Measurements from ENCODE around the gene NF2. TPM values are rescaled to one million over a fixed set of nuclear protein-coding genes. Genes with fewer than 3 reads are reported as not detected.

Gene NF2
- total RNA-seq, 1 donor from 2014 or later = 99.5 TPM

DNA sequence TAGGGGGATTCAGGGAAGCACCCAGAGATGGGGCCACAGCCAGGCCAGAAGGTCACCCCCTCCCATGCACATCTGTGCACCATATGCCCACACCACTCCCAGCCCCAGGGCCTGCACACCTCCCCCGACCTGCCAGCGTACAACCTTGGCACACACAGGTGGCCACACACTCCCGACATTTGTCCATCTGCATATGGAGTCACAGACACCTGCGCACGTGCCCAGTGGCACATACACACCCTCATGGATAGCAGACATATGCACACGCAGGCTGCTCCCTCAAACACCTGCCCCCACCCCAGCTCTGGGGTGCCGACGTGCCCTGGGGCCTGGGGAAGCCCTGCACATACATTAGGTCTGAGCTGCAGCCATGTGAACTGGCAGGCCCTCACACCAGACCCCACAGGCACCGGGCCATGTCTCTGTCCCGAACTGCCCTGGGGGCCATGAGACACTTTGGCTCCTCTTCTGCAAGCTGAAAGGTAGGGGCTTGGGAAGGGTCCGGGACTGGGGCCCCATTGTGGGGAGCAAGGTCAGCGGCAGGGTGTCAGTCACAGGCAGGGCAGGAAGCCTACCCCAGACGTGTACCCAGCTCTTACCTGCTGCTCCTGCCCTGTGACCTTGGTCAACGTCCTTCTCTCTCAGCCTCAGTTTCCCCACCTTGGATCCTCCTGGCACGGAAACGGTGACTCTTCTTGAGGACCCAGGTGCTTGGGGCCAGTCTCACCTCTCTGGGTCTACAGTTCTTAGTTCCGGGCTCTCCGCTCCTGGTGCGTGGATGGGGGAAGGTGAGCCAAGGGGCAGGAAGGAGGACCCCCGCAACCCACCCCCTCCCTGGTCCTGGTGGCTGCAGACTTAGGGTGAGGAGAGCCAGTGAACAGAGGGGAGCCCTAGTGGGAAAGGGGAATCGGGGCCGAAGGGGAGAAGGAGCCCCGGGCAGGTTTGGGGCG is 115.8 kb downstream of the NF2 start:
- no peak for DNase-seq (ENCODE audit: extremely low read depth, low read depth, low spot score)

DNA sequence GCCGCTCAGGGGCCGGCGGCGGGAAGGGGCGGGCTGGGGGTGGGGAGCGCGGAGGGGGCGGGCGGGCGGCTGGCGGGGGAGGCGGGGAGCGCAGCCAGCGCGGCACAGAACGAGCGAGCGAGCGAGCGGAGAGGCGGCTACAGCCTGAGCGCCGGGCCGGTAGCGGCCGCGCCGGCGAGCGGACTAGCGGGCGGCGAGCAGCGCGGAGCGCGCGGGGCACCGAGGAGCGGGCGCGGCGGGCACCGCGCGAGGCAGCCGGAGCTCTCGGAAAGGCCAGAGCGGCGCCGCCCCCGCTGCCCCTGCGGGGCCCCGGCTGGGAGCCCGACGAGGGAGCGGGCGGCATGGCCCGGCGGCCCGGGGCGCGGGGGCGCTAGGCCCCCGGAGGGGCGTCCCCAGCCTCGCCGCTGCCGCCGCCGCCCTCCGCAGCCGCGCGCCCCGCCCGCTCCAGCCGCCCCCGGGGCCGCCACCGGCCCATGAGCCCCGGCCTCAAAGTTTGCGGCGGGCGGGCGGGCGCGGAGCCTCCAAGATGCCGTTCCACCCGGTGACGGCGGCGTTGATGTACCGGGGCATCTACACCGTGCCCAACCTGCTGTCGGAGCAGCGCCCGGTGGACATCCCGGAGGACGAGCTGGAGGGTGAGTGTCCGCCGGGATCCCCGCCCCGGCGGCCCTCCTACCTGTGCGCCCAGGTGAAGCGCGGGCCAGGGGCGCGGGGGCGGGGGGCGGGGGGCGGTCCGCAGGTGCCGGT is 116.6 kb downstream of the NF2 start, which contains the start of gene CABP7:
TSS of gene CABP7 (plus strand) at position 105 of the 747 bp plus-strand sequence. CDS start at position 527, 422 bp downstream.
- DNase-seq (ENCODE audit: extremely low read depth, low read depth, low spot score) = no peak

DNA sequence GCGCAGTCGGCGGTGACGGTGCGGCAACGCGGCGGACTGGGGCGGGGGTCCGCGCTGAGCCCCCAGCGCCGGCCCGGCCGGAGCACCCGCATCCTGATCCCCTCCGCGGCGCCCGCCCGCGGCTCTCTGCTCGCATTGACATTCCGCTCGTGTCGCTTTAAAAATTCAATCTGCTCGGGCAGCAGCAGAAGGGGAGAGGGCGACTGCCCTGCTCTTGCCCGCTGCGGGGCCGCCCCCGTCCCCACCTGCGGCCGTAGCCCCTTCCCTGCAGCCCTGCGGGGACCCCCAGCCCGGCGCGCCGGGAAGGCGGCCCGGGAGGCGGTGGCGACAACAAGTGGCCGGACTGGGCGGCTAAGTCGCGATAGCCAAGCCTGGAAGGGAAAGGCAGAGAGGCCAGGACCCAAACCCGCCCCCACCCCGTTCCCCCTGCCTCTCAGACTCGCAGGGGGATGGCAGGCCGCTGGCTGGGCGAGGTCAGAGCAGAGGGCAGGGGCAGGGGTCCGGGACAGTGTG is 117.4 kb downstream of the NF2 start:
- no peak for DNase-seq (ENCODE audit: extremely low read depth, low read depth, low spot score)

GRCh38 chr22:29722151-29722550 is 118.7 kb downstream of the NF2 start:
- DNase-seq (ENCODE audit: extremely low read depth, low read depth, low spot score) = no peak

DNA sequence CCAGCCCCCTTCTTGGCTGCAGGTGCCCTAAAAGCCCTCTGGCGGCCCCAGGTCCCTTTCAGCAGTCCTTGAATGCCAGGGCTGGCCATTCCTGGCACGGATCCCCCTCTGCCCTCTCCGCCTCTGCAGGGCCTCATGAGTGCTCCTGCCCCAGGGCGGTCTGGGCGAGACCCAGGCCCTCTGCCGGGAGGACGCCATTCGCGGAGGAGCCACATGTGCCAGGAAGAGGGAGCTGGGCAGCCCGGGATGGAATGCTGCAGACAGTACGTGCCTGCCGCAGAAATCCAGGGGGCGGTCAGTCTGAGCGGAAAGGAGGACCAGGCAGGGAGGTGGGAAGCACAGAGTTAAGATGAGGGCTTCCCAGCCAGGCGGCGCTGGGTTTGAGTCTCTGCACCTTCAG is 119.2 kb downstream of the NF2 start:
- no peak for DNase-seq (ENCODE audit: extremely low read depth, low read depth, low spot score)

- DNase-seq (ENCODE audit: extremely low read depth, low read depth, low spot score) = no peak
These were observed 120.3 kb downstream of the NF2 start for GRCh38 chr22:29723766-29724165.

DNA sequence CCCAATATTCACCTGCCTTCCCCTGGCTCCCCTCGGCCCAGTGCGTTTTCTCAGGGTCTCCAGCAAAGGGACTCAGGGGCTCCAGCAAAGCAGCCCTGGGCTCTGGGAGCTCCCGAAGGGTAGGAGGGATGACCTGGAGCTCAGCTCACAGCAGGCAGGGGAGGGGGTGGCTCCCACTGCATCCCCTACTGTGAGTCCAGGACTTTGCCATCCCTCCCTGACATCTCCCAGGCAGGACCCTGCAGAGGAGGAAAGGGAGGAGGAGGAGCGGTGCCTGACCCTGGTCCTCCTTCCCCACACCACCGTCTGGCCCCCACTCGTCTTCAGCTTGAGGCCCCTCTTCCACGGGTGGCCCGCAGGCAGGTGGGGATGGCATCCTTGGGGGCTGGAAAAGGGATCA is 121.4 kb downstream of the NF2 start:
- no peak for DNase-seq (ENCODE audit: extremely low read depth, low read depth, low spot score)

DNA sequence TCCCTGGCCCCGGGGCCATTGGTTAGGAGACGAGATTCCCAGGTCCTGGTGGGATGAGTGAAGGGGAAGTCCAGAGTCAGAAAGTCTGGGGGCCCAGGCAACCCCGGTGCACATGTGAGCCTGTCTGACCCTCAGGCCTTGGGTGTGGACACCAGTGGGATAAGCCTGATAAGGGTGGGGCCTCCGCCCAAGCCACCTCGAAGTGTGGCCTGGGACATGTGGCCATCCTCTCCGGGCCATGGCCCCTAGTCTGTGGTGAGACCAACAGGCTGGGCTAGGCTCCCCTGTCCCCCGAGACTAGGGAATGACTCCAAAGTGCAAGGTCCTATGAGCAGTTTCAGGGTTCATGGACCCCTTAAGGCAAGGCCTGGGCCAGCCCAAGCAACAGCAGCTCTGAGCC is 122.7 kb downstream of the NF2 start:
- no peak for DNase-seq (ENCODE audit: extremely low read depth, low read depth, low spot score)

- DNase-seq (ENCODE audit: extremely low read depth, low read depth, low spot score) = no peak
These were observed 123.2 kb downstream of the NF2 start for GRCh38 chr22:29726512-29727130.

DNA sequence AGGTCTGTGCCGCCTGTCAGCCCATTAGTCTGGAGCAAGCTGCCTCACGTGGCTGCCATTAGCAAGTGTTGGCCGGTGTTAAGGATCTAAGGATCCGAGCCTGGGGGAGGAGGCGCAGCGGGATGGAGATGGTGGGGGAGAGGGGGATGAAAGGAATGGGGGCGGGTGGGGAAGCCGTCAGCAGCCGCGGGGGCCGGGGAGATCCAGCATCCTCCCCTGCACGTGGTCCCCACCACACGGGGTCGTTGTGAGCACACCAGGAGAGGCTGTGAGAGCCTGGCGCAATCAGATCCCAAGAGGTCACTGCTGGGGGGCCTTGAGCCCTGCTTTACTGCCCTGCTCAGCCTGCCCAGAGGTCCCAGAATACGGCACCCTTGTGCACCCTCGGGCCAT is 123.7 kb downstream of the NF2 start:
- DNase-seq (ENCODE audit: extremely low read depth, low read depth, low spot score) = no peak

DNA sequence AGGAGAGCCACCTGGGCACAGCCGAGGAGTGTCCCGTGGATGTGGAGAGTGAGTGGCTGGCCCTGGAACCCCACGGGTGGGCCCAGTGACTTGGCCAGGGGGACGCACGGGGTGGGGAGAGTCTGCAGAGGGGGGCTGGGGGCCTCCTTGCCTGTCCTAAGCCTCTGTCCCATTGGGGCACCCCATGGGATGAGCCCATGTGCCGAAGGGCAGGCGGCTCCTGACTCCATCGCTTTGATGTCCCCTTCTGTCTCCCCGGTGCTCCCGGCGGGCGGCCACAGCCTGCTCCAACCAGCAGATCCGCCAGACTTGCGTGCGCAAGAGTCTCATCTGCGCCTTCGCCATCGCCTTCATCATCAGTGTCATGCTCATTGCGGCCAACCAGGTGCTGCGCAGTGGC is 125.7 kb downstream of the NF2 start:
- DNase-seq (ENCODE audit: extremely low read depth, low read depth, low spot score) = no peak

DNA sequence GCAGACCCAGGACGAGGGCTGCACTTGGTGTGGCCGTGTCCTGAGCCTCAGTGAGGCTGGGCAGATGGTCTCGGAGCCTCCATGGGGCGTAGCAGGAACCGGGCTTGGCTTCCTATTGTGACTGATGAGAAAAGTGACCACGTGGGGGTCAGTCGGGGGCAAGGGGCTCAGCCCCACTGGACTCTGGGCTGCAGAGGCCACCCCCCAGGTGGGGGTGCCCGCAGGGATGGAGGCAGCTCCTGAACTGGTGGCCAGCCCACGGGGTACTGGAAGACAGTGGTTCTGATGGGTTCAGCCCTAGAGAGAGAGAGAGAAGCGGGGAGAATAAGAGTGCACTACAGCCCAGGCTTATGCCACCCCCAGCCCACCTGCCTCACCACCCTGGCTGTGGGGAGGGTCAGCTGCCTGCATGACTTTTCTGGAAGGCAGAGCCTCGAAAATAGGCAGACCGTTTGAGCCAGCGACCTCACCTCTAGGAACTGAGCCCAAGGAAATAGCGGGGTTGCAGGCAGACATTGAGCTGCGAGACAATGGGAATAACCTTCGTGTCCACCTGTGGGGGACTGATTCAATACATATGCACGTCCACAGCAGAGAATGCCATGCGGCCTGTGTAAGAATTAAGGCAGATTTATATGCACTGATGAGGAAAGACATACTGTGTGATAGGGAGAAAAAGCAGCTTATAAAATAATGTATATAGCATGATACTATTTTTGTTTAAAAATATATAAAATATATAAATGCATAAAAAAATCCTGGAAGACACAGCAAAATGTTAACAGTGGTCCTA is 127.8 kb downstream of the NF2 start:
- no peak for DNase-seq (ENCODE audit: extremely low read depth, low read depth, low spot score)

GRCh38 chr22:29732883-29733282 is 129.4 kb downstream of the NF2 start:
- no peak for DNase-seq (ENCODE audit: extremely low read depth, low read depth, low spot score)

DNA sequence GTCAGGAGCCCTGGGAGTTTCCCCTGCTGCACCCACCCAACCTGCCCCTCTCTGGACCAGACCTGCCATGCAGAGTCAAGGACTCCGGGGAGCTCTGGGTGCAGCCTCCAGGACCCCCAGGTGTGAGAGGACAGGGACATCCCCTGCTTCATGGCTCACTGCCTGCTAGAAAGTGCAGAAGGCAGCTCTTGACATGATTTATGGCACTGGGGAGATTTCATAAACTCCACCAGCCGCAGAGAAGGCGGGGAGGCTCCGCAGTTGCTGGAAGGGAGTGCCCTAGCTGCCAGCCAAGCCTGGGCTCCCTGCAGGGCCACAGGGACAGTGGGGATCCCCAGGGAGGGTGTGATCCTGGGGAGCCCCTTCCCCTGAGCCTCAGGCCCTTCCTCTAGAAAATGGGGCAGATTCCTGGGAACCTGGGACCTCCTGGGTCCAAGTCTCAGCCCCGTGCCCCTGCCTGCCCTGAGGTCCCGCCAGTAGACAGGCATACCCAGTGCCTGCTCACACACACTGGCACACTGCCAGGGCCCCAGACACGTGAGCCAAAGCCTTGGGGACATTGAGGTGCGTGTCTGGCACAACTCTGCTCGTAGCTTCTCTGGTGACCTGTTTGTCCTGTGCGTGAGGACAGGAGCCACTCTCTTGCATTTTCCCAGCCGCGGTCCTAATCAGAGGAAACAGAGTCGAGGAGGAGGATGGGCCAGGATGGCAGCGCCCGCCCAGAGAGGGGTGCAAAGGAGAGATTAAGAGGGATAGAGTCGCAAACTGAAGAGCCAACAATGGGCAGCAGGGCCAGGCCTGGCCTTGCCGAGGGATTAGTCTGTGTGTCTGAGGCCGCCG is 130.1 kb downstream of the NF2 start:
- DNase-seq (ENCODE audit: extremely low read depth, low read depth, low spot score) = no peak

- no peak for DNase-seq (ENCODE audit: extremely low read depth, low read depth, low spot score)
These were observed 131.0 kb downstream of the NF2 start for GRCh38 chr22:29734406-29734805.

DNA sequence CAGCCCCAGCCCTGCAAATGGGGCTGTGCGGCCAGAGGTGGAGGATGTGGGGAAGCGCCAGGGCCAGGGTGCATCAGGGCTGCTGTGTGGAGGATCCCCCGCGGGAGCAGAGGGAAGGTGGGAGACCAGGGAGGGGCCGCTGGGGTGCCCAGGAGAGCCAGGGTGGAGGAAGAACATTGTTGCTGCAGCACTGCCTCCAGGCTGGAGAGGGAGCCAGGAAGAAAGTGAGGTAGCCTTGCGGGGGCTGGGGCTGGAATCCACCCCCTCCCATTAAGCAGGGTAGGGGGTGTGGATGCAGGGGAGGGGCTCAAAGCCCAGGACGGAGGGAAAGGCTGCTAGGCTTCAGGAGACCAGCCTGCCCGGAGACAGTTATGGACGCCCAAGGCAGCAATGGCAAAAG is 131.4 kb downstream of the NF2 start:
- DNase-seq (ENCODE audit: extremely low read depth, low read depth, low spot score) = no peak

DNA sequence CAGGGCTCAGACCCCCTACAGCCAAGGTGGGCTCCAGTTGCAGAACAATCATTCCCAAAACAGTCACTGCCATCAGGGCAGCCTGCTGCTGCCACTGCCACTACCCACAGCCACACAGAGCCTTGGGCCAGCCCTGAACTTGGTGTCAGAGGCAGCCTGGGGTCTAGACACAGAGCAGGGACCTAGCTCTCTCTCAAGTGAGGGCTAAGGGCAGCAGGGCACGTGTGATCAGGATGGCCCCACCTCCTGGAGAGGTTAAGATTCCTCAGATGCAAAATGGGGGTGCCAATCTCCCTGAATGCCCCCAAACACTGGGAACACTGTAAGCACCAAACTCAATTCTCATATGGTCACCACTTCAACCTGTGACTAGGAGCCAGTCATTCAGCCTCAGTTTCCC is 132.0 kb downstream of the NF2 start:
- no peak for DNase-seq (ENCODE audit: extremely low read depth, low read depth, low spot score)

DNA sequence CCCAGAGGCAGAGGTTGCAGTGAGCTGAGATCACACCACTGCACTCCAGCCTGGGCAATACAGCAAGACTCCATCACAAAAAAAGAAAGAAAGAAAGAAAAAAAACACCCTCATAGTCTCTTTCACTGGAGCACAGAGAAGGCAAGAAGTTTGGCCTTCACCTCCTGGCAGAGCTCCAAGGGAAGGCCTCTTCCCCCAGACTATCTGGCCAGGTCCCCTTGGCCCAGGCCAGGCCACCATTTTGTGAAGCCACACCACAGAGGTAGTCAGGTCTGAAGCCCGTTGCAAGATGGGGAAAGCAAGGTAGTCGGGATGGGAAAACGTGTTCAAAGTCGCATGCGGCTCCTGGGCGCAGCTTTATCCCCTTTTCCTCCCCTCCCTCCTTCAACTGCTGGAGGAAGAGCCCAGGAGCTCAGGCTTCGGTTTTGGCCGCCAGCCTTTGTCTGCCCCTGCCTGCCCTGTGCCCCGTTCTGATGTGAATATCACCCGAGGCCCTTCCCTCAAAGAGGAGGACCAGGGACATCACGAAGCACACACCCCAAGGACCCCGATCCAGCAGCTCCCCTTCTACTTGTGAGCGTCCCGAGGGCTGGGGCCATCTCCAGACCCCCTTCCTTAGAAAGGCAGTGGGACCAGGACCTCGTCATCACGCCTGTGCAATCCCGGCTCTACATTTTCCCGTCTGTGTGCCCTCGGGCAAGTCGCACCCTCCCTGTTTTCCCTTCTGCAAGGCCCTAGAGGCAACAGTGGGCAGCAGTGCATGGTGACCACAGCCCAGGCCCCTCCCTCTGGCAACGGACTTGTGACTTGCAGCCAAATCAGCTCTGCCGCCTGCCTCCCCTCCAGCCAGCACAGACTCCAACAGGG is 134.1 kb downstream of the NF2 start:
- no peak for DNase-seq (ENCODE audit: extremely low read depth, low read depth, low spot score)

All from glomerular endothelial cell (primary cell).